Measurements from ENCODE around the gene NEXMIF. TPM values are rescaled to one million over a fixed set of nuclear protein-coding genes. Genes with fewer than 3 reads are reported as not detected.

NEXMIF gene
- total RNA-seq, 3 donors from 2014 or later, result 0.64 to 1.8 (median 1.6) TPM

- TF ChIP-seq POLR2A (IDR thresholded peaks at IDR 0.05), result no peak
- no peak for TF ChIP-seq POLR2AphosphoS5 (IDR thresholded peaks at IDR 0.05)
- no peak for TF ChIP-seq CTCF (IDR thresholded peaks at IDR 0.05)
- Histone ChIP-seq H3K4me3 (no peak overlapping the region), H3K9me3 (no peaks in the 10 kb centered on the region), H3K36me3 (no peaks in the 10 kb centered on the region), H3K27me3 (peaks cover 0 to 30% of the 10 kb centered on the region in 2 donors), H3K4me1 (no peaks in the 10 kb centered on the region), H3K27ac (no peak overlapping the region)
- intact Hi-C loops (cut with DNase I; ENCODE audit: low total_unique reads), result no loop called here
- no peak for DNase-seq (ENCODE audit: low spot score in 2 of 2)
Observed at GRCh38 chrX:74800062-74800461, 125.2 kb downstream of the NEXMIF start.

DNA sequence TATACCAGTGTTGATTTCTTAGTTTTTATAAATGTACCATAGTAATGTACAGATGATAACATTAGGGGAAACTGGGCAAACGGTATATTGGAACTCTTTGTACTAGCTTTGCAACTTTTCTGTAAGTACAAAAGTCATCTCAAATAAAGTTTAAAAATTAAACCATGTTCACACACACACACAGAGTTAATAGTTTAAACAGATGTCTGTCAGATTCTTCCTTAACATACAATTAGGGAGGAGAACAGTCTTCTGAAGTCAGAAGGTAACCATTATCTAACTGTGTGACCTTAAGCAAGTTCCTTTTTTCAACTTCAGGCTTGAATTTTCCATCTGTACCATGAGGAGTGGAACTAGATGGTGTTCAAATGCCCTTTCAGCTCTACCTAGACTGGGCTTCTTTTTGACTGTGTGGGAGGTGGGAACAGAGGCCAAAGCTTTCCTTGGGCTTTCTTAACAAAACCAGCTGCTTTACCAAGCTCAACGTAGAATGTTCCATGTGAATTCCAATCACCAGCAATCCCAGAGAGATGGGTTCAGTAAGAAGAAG is 127.8 kb downstream of the NEXMIF start:
- intact Hi-C loops (cut with DNase I; ENCODE audit: low total_unique reads), result no loop called here
- no peak for TF ChIP-seq POLR2AphosphoS5 (IDR thresholded peaks at IDR 0.05)
- no peak for TF ChIP-seq CTCF (IDR thresholded peaks at IDR 0.05)
- no peak for TF ChIP-seq POLR2A (IDR thresholded peaks at IDR 0.05)
- no peaks in the 10 kb centered on the region for H3K9me3 ChIP-seq

DNA sequence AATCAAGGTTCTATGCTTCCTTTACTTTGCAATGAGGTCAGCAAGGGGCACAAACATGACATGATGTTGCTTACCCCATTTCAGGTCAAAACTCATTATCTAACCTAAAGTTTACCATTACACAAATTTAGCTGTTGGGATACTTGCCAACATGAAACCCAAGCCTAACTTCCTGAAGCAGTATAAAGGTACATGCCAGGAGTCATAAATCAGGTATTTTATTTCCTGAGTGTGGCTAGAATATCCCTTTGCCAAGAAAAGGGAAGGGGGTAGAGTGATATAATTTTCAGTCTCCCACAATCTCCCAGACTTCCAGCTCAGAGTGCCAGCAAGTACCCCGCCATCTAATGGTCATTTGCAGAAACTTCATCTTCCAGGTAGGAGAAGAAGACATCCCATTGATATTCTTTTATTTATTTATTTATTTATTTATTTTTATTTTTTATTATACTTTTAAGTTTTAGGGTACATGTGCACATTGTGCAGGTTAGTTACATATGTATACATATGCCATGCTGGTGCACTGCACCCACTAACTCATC is 136.6 kb downstream of the NEXMIF start:
- intact Hi-C loops (cut with DNase I; ENCODE audit: low total_unique reads), result no loop called here
- no peak for DNase-seq (ENCODE audit: low spot score in 2 of 2)
- TF ChIP-seq CTCF (IDR thresholded peaks at IDR 0.05) (no peak), POLR2A (IDR thresholded peaks at IDR 0.05) (no peak), POLR2AphosphoS5 (IDR thresholded peaks at IDR 0.05) (no peak)
- H3K27me3 ChIP-seq, result peaks cover 0 to 7% of the 10 kb centered on the region in 2 donors
- no peak overlapping the region for H3K27ac ChIP-seq
- H3K4me1 ChIP-seq, result no peaks in the 10 kb centered on the region
- H3K4me3 ChIP-seq, result no peak overlapping the region
- H3K36me3 ChIP-seq, result no peaks in the 10 kb centered on the region
- no peaks in the 10 kb centered on the region for H3K9me3 ChIP-seq

More for the DNA sequence above, 127.8 kb downstream of the NEXMIF start:
- Histone ChIP-seq H3K4me1 (no peaks in the 10 kb centered on the region), H3K27ac (no peak overlapping the region), H3K36me3 (no peaks in the 10 kb centered on the region), H3K4me3 (no peak overlapping the region), H3K27me3 (peaks cover 0 to 12% of the 10 kb centered on the region in 2 donors)
- DNase-seq (ENCODE audit: low spot score in 2 of 2), result no peak

GRCh38 chrX:74784629-74785028 is 140.6 kb downstream of the NEXMIF start:
- Histone ChIP-seq H3K4me1 (no peaks in the 10 kb centered on the region), H3K27ac (no peak overlapping the region), H3K27me3 (peaks cover 0 to 21% of the 10 kb centered on the region in 2 donors), H3K36me3 (no peaks in the 10 kb centered on the region), H3K9me3 (no peaks in the 10 kb centered on the region), H3K4me3 (no peak overlapping the region)
- no peak for TF ChIP-seq POLR2A (IDR thresholded peaks at IDR 0.05)
- no peak for DNase-seq (ENCODE audit: low spot score in 2 of 2)
- intact Hi-C loops (cut with DNase I; ENCODE audit: low total_unique reads), result no loop called here

DNA sequence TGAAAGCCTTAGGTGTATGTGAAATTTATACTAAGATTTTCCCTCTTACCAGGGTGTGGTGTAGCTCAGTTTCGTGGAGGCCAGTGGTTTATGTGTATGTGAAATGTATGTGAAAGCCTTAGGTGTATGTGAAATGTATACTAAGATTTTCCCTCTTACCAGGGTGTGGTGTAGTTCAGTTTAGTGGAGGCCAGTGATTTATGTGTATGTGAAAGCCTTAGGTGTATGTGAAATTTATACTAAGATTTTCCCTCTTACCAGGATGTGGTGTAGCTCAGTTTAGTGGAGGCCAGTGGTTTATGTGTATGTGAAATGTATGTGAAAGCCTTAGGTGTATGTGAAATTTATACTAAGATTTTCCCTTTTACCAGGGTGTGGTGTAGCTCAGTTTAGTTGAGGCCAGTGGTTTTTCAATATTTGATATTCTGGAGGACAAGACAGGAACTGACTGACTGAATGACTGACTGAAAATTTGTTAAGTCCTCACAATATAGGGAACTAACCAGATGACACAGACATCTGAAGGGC is 143.7 kb downstream of the NEXMIF start:
- no peaks in the 10 kb centered on the region for H3K4me1 ChIP-seq
- H3K36me3 ChIP-seq, result no peaks in the 10 kb centered on the region
- H3K27me3 ChIP-seq, result peaks cover 0 to 29% of the 10 kb centered on the region in 2 donors
- no peak overlapping the region for H3K4me3 ChIP-seq
- no peak for TF ChIP-seq POLR2A (IDR thresholded peaks at IDR 0.05)
- TF ChIP-seq CTCF (IDR thresholded peaks at IDR 0.05), result no peak
- no peak overlapping the region for H3K27ac ChIP-seq
- DNase-seq (ENCODE audit: low spot score in 2 of 2), result no peak
- H3K9me3 ChIP-seq, result no peaks in the 10 kb centered on the region
- intact Hi-C loops (cut with DNase I; ENCODE audit: low total_unique reads), result no loop called here
